HepG2 (cell line): ENCODE measurements around the gene IRF4. TPM values are rescaled to one million over a fixed set of nuclear protein-coding genes. Genes with fewer than 3 reads are reported as not detected.

ENCODE experiments used
- ATAC-seq: fragments of 200-7000 bp; cut with Tn5 transposase; 3 replicates; pipeline ENCODE4 v1.9.1; 2020; ENCODE audit warnings: mild to moderate bottlenecking, moderate library complexity
- BruUV-seq: library from RNA; stranded (reverse); fragments of 400-500 nt; replicated peaks from 2 replicates; lab custom pipeline; 2021; lab: Mats Ljungman, UMichigan
- CTCF ChIA-PET: fragments of 300-600 bp; formaldehyde crosslinking; extraction: SDS; loops from one replicate; lab custom pipeline; 2021; ENCODE audit warnings: low total read pairs, inconsistent platforms, low intra/inter-chr PET ratio; lab: Yijun Ruan, JAX
- POLR2A ChIA-PET: fragments of 350-600 bp; sonication (Branson Sonifier 250); formaldehyde crosslinking; loops from one replicate; lab custom pipeline; 2020; ENCODE audit warnings: antibody characterized with exemption, inconsistent platforms; lab: Yijun Ruan, JAX
- DNase-seq: peaks from one replicate; pipeline ENCODE4 v3.0.0-alpha.2; 2015; ENCODE audit warnings: low spot score
- FAIRE-seq: peaks from 3 replicates; lab custom pipeline; 2011; peaks lifted over from hg19 to GRCh38; lab: Jason Lieb, UNC
- H2AFZ ChIP-seq: one replicate; pipeline ENCODE4 v1.6.1; 2011; ENCODE audit warnings: low read length, inconsistent platforms
- H3K27ac ChIP-seq: fragments of 300-600 bp; 3 replicates; pipeline ENCODE4 v1.8.0; 2011; ENCODE audit warnings: mixed run types, mild to moderate bottlenecking, mixed read lengths, low read length, inconsistent platforms; ENCODE audit not compliant: insufficient read depth; ENCODE audit errors: extremely low read length
- H3K27me3 ChIP-seq, 2 experiments: fragments of 200-600 bp in 1 of 2; 2 replicates in 1 of 2; 3 replicates in 1 of 2; pipeline versions ENCODE4 v1.6.0 to v1.8.0; 2011; ENCODE audit warnings: low read length in 2 of 2, mild to moderate bottlenecking in 2 of 2, moderate library complexity in 2 of 2, inconsistent platforms in 1 of 2; ENCODE audit not compliant: insufficient read depth in 2 of 2, control insufficient read depth in 1 of 2
- H3K36me3 ChIP-seq, 2 experiments: fragments of 200-600 bp in 1 of 2; replicated peaks in 1 of 2; 2 replicates in 1 of 2; 3 replicates in 1 of 2; pipeline versions ENCODE4 v1.5.1 to v1.8.0; 2011; ENCODE audit warnings: low read length in 2 of 2, inconsistent platforms in 1 of 2; ENCODE audit not compliant: insufficient read depth in 2 of 2, control insufficient read depth in 1 of 2
- H3K4me1 ChIP-seq: 2 replicates; pipeline ENCODE4 v1.5.1; 2012; ENCODE audit warnings: low read length, inconsistent platforms; ENCODE audit not compliant: insufficient read depth
- H3K4me2 ChIP-seq: 2 replicates; pipeline ENCODE4 v1.6.0; 2011; ENCODE audit warnings: low read depth, low read length, inconsistent platforms
- H3K4me3 ChIP-seq, 3 experiments: fragments of 200-600 bp in 1 of 3; sonication (generic), shearing (Covaris generic) in 1 of 3; replicated peaks in 1 of 3; 2 replicates each; pipeline ENCODE4 v1.5.1; 2011 to 2016; ENCODE audit warnings: low read length in 3 of 3, inconsistent platforms in 2 of 3, low read depth in 2 of 3, mild to moderate bottlenecking in 2 of 3, control low read depth in 1 of 3, mixed read lengths in 1 of 3; ENCODE audit not compliant: insufficient read depth in 1 of 3
- H3K79me2 ChIP-seq: one replicate; pipeline ENCODE4 v1.6.1; 2011; ENCODE audit warnings: low read length, inconsistent platforms; ENCODE audit not compliant: insufficient read depth
- H3K9ac ChIP-seq: 2 replicates; pipeline ENCODE4 v1.6.0; 2011; ENCODE audit warnings: mild to moderate bottlenecking, low read depth, low read length, inconsistent platforms; ENCODE audit not compliant: insufficient read depth
- H3K9me3 ChIP-seq: 2 replicates; pipeline ENCODE4 v1.5.1; 2012; ENCODE audit warnings: mild to moderate bottlenecking, low read length
- H4K20me1 ChIP-seq: 2 replicates; pipeline ENCODE4 v1.6.0; 2011; ENCODE audit warnings: inconsistent platforms, mild to moderate bottlenecking, low read length, moderate library complexity; ENCODE audit not compliant: insufficient read depth
- FOXP4 ChIP-seq: sonication (generic); formaldehyde crosslinking; IDR thresholded peaks from 2 replicates; pipeline ENCODE4 v1.4.0; 2020; ENCODE audit warnings: missing genetic modification reagents
- MTA1 ChIP-seq: sonication (generic); formaldehyde crosslinking; IDR thresholded peaks from 2 replicates; pipeline ENCODE4 v1.4.0; 2020; ENCODE audit warnings: missing genetic modification reagents, mild to moderate bottlenecking, borderline replicate concordance
- TRAFD1 ChIP-seq: sonication (generic); formaldehyde crosslinking; IDR thresholded peaks from 2 replicates; pipeline ENCODE4 v1.5.1; 2020; ENCODE audit warnings: missing genetic modification reagents, mild to moderate bottlenecking, borderline replicate concordance
- WGBS: methylation state at CpG from one replicate; pipeline ENCODE4 v1.1.6; 2017; ENCODE audit warnings: low lambda C conversion rate; 5-methylcytosine and 5-hydroxymethylcytosine counted together
- in situ Hi-C: cut with HindIII; loops from 2 replicates; pipeline ENCODE4 v1.10.0; 2017; ENCODE audit warnings: low pct_unique_long_range_greater_than_20kb; ENCODE audit not compliant: extremely low pct_ligation_motif_present
- intact Hi-C: fragments of 100-400 bp; cut with micrococcal nuclease; formaldehyde crosslinking; loops from one replicate; pipeline ENCODE4 v1.10.0; 2022; ENCODE audit not compliant: unreplicated experiment
- polyA plus RNA-seq, 8 experiments: library from polyadenylated mRNA; depleted of rRNA in 3 of 8; stranded (reverse) in 7 of 8; unstranded in 1 of 8; fragments of >200 nt; fragmentation: Illumina TruSeq in 4 of 8; extraction: Trizol in 4 of 8; gene quantifications; 2 replicates each; pipeline versions ENCODE4 v1.2.1 to v1.2.3, GENCODE V29; 2011 to 2016; ENCODE audit warnings: low read depth in 4 of 8, missing spikeins in 1 of 8, mixed read lengths in 1 of 8; ENCODE audit not compliant: insufficient read depth in 1 of 8
- total RNA-seq, 5 experiments: library from RNA; depleted of rRNA; stranded (reverse); fragments of >200 nt; fragmentation: Illumina TruSeq; extraction: Trizol; gene quantifications; 2 replicates each; pipeline ENCODE4 v1.2.3, GENCODE V29; 2016; ENCODE audit warnings: low read depth in 1 of 5
- TF ChIP-seq, protein P1 (sequence below): sonication (generic); formaldehyde crosslinking; IDR thresholded peaks from 2 replicates; pipeline ENCODE4 v1.4.0; 2020; ENCODE audit warnings: missing genetic modification reagents

The IRF4 gene
- total and polyA plus RNA-seq, 2 of the 13 experiments (the other 11 are each of a cell fraction or from before 2014, with no cell fraction given) = 0.07 to 0.09 TPM

GRCh38 chr6:380234-381218, 11.0 kb upstream of the IRF4 start:
- Histone ChIP-seq H3K36me3 (no peaks in the 10 kb centered on the region), H3K9me3 (no peaks in the 10 kb centered on the region), H3K4me1 (no peaks in the 10 kb centered on the region), H2AFZ (no peak overlapping the region), H3K79me2 (no peaks in the 10 kb centered on the region), H4K20me1 (no peaks in the 10 kb centered on the region), H3K4me3 (no peak overlapping the region), H3K27me3 (peaks cover 17 to 87% of the 10 kb centered on the region in 2 experiments)
- POLR2A ChIA-PET = no interaction called here
- WGBS = 44% methylated on average over 24 of the region's 26 CpGs
- intact Hi-C loops = no loop called here
- in situ Hi-C loops = no loop called here
- TF ChIP-seq, protein P1, sequence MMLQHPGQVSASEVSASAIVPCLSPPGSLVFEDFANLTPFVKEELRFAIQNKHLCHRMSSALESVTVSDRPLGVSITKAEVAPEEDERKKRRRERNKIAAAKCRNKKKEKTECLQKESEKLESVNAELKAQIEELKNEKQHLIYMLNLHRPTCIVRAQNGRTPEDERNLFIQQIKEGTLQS (CRISPR knock-in tag) = no peak
- no peak for TF ChIP-seq TRAFD1
- TF ChIP-seq MTA1 (CRISPR knock-in tag) = 0 out of 2 replicates have a peak, but pooled peaks have one; percentile 29
- no peak for TF ChIP-seq FOXP4
- TF ChIP-seq, all 625 proteins: peak for 1
- no peak for DNase-seq
- CTCF ChIA-PET = no interaction called here
- Histone ChIP-seq H3K9ac (no peak overlapping the region), H3K4me2 (no peak overlapping the region), H3K27ac (no peak overlapping the region)
- ATAC-seq = no peak
- FAIRE-seq = no peak
- BruUV-seq = no TSS peak
